Cardiac fibroblast (primary cell): ENCODE results near the gene AIF1.

Experiments
- DNase-seq, 2 donors: peaks; one replicate each; pipeline versions ENCODE4 v3.0.0 to v3.0.0-alpha.2; 2010; ENCODE audit warnings: low read depth in 2 of 2
- H3K4me3 ChIP-seq, 2 donors: replicated peaks in 1 of 2; 1 replicate in 1 of 2; 2 replicates in 1 of 2; pipeline ENCODE4 v1.5.1; 2011; ENCODE audit warnings: low read depth in 2 of 2, low read length in 2 of 2, mild to moderate bottlenecking in 2 of 2, moderate library complexity in 1 of 2
- CTCF ChIP-seq: IDR thresholded peaks from one replicate; pipeline ENCODE4 v1.5.1; 2011; ENCODE audit warnings: low read depth, mild to moderate bottlenecking, low read length, inconsistent platforms

Gene AIF1

GRCh38 chr6:31631209-31631608 lies 16.2 kb downstream of the AIF1 start:
- H3K4me3 ChIP-seq = no peak overlapping the region
- no peak for TF ChIP-seq CTCF
- DNase-seq = no peak

GRCh38 chr6:31631681-31632278 lies 16.7 kb downstream of the AIF1 start:
- DNase-seq = no peak
- no peak overlapping the region for H3K4me3 ChIP-seq
- TF ChIP-seq CTCF = no peak

- TF ChIP-seq CTCF = no peak
- no peak overlapping the region for H3K4me3 ChIP-seq
- DNase-seq = no peak
Measured at GRCh38 chr6:31632279-31632946, 17.4 kb downstream of the AIF1 start.

GRCh38 chr6:31633447-31633846 lies 18.4 kb downstream of the AIF1 start:
- H3K4me3 ChIP-seq = no peak overlapping the region
- no peak for DNase-seq
- TF ChIP-seq CTCF = no peak

- DNase-seq = no peak
- no peak for TF ChIP-seq CTCF
- no peak overlapping the region for H3K4me3 ChIP-seq
Measured at GRCh38 chr6:31634131-31634530, 19.1 kb downstream of the AIF1 start.

- no peak overlapping the region for H3K4me3 ChIP-seq
- DNase-seq = no peak
- no peak for TF ChIP-seq CTCF
Measured at GRCh38 chr6:31634969-31635575, 20.0 kb downstream of the AIF1 start.
